ENCODE data around the gene TMIGD3. TPM values are rescaled to one million over a fixed set of nuclear protein-coding genes. Genes with fewer than 3 reads are reported as not detected.

Gene TMIGD3
- total RNA-seq, 1 donor from 2014 or later = not detected

Other genes with a start within 250 kb of the TMIGD3 start
- not detected in 2 replicates for gene CHIA, start 212.8 kb downstream of the TMIGD3 start, total RNA-seq
- 0.49 TPM in 2 replicates for gene OVGP1, start 75.9 kb downstream of the TMIGD3 start, total RNA-seq
- gene WDR77, start 54.4 kb downstream of the TMIGD3 start, total RNA-seq = 61.3 and 62.5 TPM in 2 replicates
- 280 and 282 TPM in 2 replicates for gene ATP5PB, start 54.2 kb downstream of the TMIGD3 start, total RNA-seq
- gene C1orf162, start 29.6 kb downstream of the TMIGD3 start, total RNA-seq = 0.70 and 1.3 TPM in 2 replicates
- gene ADORA3, start within 50 bp of the TMIGD3 start, total RNA-seq = 0.10 and 0.20 TPM in 2 replicates
- 326 and 348 TPM in 2 replicates for gene RAP1A, start 116.2 kb upstream of the TMIGD3 start, total RNA-seq
- gene INKA2, start 235.8 kb upstream of the TMIGD3 start, total RNA-seq = 1.3 and 1.7 TPM in 2 replicates

All from activated T-helper 1 cell treated with anti-CD3 and anti-CD28 coated beads, Interleukin-12 subunit alpha, Interleukin-12 subunit beta, Interleukin-2, Interleukin-4 antibody, amounts not matched to agents 30 ng/mL and 10 ng/mL and 1 ng/mL, durations not matched to agents 14 hours and 24 hours and 36 hours (primary cell).